Measurements from ENCODE around the gene INO80B.

Gene INO80B

DNA sequence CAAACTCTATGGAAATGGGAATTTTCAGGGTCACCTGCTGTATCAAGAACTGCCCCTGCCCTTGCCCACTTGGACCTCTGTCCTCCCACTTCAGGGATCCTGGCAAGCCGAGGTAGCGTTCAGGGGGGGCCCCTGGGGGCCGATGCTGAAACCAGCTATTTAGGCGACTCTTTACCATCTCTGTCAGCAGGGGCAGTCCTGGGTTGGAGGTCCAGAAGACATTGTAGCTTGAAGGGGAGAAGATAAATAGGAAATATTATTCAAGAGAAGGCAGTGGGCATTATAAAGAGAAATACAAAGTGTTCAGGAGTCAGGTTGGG, 7.9 kb downstream of the INO80B start:
- TF ChIP-seq SIN3A (IDR thresholded peaks at IDR 0.05; ENCODE audit: borderline replicate concordance, insufficient read depth, low read length), result no peak

DNA sequence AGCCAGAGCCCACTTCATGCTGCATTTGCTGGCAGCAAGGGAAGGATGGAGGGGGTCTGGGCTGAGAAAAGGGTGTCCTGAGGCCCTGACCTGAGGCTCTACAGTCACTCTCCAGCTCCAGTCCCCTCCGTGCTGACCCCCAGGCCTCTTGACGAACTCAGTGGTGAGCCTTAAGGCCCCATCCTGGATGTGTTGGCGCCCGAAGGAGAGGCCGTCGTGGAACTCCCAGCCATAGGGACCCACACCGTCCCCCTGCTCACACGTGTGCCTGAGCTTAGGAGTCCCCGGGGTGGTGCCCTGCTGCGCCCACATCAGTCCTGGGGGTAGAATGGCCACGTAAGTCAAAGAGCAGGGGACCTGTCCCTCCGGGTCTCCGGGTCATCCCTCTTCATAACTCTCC, 9.5 kb downstream of the INO80B start:
- TF ChIP-seq SIN3A (IDR thresholded peaks at IDR 0.05; ENCODE audit: borderline replicate concordance, insufficient read depth, low read length) (no peak), TAF1 (IDR thresholded peaks at IDR 0.05; ENCODE audit: borderline replicate concordance, insufficient read depth, low read length) (no peak), FOXP2 (optimal IDR thresholded peaks at IDR 0.05; ENCODE audit: borderline replicate concordance, extremely low read depth, extremely low read length, insufficient read depth) (no peak), POLR2AphosphoS5 (IDR thresholded peaks at IDR 0.05; ENCODE audit: low read depth, low read length) (no peak)
- TF ChIP-seq, protein P1, sequence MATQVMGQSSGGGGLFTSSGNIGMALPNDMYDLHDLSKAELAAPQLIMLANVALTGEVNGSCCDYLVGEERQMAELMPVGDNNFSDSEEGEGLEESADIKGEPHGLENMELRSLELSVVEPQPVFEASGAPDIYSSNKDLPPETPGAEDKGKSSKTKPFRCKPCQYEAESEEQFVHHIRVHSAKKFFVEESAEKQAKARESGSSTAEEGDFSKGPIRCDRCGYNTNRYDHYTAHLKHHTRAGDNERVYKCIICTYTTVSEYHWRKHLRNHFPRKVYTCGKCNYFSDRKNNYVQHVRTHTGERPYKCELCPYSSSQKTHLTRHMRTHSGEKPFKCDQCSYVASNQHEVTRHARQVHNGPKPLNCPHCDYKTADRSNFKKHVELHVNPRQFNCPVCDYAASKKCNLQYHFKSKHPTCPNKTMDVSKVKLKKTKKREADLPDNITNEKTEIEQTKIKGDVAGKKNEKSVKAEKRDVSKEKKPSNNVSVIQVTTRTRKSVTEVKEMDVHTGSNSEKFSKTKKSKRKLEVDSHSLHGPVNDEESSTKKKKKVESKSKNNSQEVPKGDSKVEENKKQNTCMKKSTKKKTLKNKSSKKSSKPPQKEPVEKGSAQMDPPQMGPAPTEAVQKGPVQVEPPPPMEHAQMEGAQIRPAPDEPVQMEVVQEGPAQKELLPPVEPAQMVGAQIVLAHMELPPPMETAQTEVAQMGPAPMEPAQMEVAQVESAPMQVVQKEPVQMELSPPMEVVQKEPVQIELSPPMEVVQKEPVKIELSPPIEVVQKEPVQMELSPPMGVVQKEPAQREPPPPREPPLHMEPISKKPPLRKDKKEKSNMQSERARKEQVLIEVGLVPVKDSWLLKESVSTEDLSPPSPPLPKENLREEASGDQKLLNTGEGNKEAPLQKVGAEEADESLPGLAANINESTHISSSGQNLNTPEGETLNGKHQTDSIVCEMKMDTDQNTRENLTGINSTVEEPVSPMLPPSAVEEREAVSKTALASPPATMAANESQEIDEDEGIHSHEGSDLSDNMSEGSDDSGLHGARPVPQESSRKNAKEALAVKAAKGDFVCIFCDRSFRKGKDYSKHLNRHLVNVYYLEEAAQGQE (IDR thresholded peaks at IDR 0.05; ENCODE audit: insufficient read depth in 1 of 2, low read depth in 2 of 2, low read length in 2 of 2), result no peak

DNA sequence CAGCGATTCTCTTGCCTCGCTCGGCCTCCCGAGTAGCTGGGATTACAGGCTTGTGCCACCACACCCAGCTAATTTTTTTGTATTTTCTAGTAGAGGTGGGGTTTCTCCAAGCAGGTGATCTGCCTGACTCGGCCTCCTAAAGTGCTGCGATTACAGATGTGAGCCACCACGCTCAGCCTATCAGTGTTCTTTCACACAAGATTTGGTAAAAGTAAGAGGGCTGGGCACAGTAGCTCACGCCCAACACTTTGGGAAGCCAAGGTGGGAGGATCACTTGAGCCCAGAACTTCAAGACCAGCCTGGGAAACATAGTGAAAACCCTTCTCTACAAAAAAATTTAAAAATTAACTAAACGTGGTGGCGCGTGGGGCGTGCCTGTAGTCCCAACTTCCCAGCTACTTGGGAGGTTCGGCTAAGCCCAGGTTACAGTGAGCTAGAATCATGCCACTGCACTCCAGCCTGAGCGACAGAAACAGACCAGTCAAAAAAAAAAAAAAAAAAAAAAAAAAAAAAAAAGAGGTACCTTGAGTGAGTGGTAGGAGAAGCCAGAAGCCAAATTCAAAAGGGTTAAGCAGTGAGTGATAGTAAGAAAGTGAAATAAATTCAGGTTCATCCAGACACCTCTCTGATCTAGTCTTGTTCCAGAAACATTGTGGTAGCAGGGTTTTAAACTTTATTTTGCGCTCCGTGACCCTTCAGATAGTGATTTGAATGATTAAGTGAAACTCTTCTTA, 16.6 kb downstream of the INO80B start:
- no peak for TF ChIP-seq SIN3A (IDR thresholded peaks at IDR 0.05; ENCODE audit: borderline replicate concordance, insufficient read depth, low read length)
- TF ChIP-seq TAF1 (IDR thresholded peaks at IDR 0.05; ENCODE audit: borderline replicate concordance, insufficient read depth, low read length), result no peak

DNA sequence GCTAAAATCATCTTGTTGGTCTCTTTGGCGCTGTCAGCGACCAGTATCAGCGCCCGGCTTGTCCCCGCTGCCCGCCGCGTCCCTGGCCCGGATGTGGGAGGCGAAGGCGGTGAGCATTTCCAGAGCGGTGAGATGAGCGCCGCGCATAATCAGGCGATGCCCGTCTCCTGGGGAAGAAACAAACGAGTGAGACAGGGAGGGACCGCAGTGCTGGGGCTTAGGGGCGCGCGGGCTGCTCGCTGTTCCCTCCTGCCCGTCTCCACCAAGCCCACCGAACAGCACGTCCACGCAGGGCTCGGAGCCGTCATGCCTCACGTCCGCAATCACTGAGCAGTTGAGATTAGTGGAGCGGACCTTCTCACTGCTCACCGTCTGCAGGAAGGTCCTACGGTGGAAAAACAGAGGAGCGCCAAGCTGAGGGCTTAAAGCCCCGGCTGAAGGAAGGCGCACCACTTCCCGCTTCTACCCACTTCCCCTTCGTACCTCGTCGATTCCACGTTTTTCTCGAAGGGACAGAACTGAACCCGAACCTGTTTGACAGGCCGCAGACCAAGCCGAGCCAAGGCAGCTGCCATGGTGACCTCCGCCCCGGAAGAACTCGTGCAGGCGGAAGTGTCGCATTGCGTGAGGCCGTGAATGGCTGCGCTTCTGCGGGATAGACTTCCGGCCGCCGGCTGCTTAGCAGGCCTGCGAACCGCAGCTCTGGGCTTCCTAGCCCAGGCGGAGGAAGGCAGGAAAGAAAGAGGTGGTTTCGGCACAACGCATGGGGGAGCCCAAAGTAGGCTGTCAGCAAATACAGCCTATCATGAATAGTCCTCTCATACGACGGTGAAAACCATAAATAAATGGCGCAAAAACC, 17.4 kb downstream of the INO80B start, which contains the start of gene MRPL53:
TSS of gene MRPL53 (minus strand) at position 595 of the 859 bp plus-strand sequence. CDS start at position 575, 20 bp downstream.
- TF ChIP-seq POLR2AphosphoS5 (IDR thresholded peaks at IDR 0.05; ENCODE audit: low read depth, low read length) (peak; percentile 96), FOXP2 (optimal IDR thresholded peaks at IDR 0.05; ENCODE audit: borderline replicate concordance, extremely low read depth, extremely low read length, insufficient read depth) (peak; percentile 91), SIN3A (IDR thresholded peaks at IDR 0.05; ENCODE audit: borderline replicate concordance, insufficient read depth, low read length) (peak; percentile 66; the same call in 1 of the 2 replicates), TAF1 (IDR thresholded peaks at IDR 0.05; ENCODE audit: borderline replicate concordance, insufficient read depth, low read length) (0 out of 2 replicates have a peak, but pooled peaks have one; percentile 72)
- TF ChIP-seq, protein P1 (IDR thresholded peaks at IDR 0.05; ENCODE audit: insufficient read depth in 1 of 2, low read depth in 2 of 2, low read length in 2 of 2), result 0 out of 4 replicates have a peak, but pooled peaks have one; percentile 4 to 17

DNA sequence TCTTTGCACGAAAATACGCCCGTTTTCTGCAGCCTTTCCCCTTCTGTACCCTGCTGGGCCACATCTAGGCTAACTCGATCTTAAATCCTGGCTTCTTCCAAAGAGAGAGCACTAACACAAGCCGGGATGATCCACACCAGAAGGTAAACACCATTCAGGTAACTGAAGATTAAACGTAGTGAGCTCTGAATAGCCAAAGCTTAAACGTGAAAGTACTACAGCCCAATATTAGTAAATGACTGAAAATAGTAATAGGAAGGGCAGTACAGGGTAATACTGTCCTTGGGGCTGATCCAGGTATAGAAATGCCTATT, 18.0 kb downstream of the INO80B start:
- TF ChIP-seq SIN3A (IDR thresholded peaks at IDR 0.05; ENCODE audit: borderline replicate concordance, insufficient read depth, low read length) (no peak), POLR2AphosphoS5 (IDR thresholded peaks at IDR 0.05; ENCODE audit: low read depth, low read length) (no peak), TAF1 (IDR thresholded peaks at IDR 0.05; ENCODE audit: borderline replicate concordance, insufficient read depth, low read length) (no peak), FOXP2 (optimal IDR thresholded peaks at IDR 0.05; ENCODE audit: borderline replicate concordance, extremely low read depth, extremely low read length, insufficient read depth) (no peak)
- TF ChIP-seq, protein P1 (IDR thresholded peaks at IDR 0.05; ENCODE audit: insufficient read depth in 1 of 2, low read depth in 2 of 2, low read length in 2 of 2), result no peak

DNA sequence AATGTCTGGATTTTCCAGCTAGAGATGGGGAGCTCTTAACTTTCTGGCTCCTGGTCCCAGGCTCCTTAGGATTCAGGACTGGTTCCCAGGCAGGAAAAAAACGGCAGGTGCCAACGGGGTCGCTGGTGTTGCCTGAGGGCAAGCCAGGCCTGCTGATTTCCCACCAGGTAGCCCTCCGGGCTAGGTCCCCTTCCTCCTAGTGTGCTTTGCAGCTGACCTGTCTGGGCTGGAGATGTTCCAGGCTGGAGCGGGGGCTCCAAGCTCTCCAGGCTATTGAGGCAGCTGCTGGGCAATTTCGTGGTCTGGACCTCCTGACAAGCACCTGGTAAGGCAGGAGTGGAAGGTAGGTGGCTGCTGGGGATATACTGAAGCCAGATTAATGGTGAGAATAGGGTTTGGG, 19.6 kb downstream of the INO80B start:
- TF ChIP-seq, protein P1 (IDR thresholded peaks at IDR 0.05; ENCODE audit: insufficient read depth in 1 of 2, low read depth in 2 of 2, low read length in 2 of 2), result no peak

Data from PFSK-1 (cell line).